ENCODE data around the gene CELA3A. TPM values are rescaled to one million over a fixed set of nuclear protein-coding genes. Genes with fewer than 3 reads are reported as not detected.

Gene CELA3A
- polyA plus RNA-seq, 1 donor (not counting 4 experiments of a cell fraction or from before 2014, with no cell fraction given), result not detected

GRCh38 chr1:22045604-22046228 lies 44.3 kb downstream of the CELA3A start:
- H2AFZ ChIP-seq (ENCODE audit: control insufficient read depth, low read length), result no peak overlapping the region
- H3K79me2 ChIP-seq (ENCODE audit: control insufficient read depth, insufficient read depth, low read length), result no peaks in the 10 kb centered on the region
- peaks cover 4% of the 10 kb centered on the region for H3K9me1 ChIP-seq (ENCODE audit: control insufficient read depth, extremely low read depth, insufficient read depth, low read length)
- FAIRE-seq, result no peak
- no peaks in the 10 kb centered on the region for H3K36me3 ChIP-seq (ENCODE audit: control insufficient read depth in 2 of 2, extremely low read depth in 1 of 2, insufficient read depth in 2 of 2, low read length in 2 of 2)
- H3K9ac ChIP-seq (ENCODE audit: control insufficient read depth, extremely low read depth, insufficient read depth, low read length), result no peak overlapping the region
- H3K4me1 ChIP-seq (ENCODE audit: control insufficient read depth, extremely low read depth, insufficient read depth, low read length), result peaks cover 52% of the 10 kb centered on the region
- peaks cover 2% of the 10 kb centered on the region for H3K9me3 ChIP-seq (ENCODE audit: control insufficient read depth, low read depth, low read length)
- dilution Hi-C loops (cut with MboI; ENCODE audit: extremely low pct_ligation_motif_present, low sequenced_read_pairs), result no loop called here
- peaks cover 2% of the 10 kb centered on the region for H4K20me1 ChIP-seq (ENCODE audit: control insufficient read depth, extremely low read depth, insufficient read depth, low read length)
- no peak overlapping the region for H3K4me2 ChIP-seq (ENCODE audit: control insufficient read depth, extremely low read depth, insufficient read depth, low read depth, low read length)
- peak overlapping the region; percentile 1 for H3K27ac ChIP-seq (ENCODE audit: control insufficient read depth, insufficient read depth, low read length)
- H3K4me3 ChIP-seq (ENCODE audit: control insufficient read depth in 2 of 3, extremely low read depth in 1 of 3, insufficient read depth in 2 of 3, low read depth in 1 of 3, low read length in 3 of 3), result no peak overlapping the region
- TF ChIP-seq CTCF (optimal IDR thresholded peaks at IDR 0.05 in 1 of 3, IDR thresholded peaks at IDR 0.05 in 1 of 3, conservative IDR thresholded peaks at IDR 0.05 in 1 of 3; ENCODE audit: extremely low read depth in 1 of 3, insufficient read depth in 2 of 3, low read length in 3 of 3), result no peak
- DNase-seq (ENCODE audit: low read depth, low spot score), result no peak
- H3K27me3 ChIP-seq (ENCODE audit: control insufficient read depth, extremely low read depth, insufficient read depth, low read length), result no peaks in the 10 kb centered on the region

GRCh38 chr1:22048351-22049192 lies 47.1 kb downstream of the CELA3A start:
- H3K9me3 ChIP-seq (ENCODE audit: control insufficient read depth, low read depth, low read length), result peaks cover 2% of the 10 kb centered on the region
- no peak overlapping the region for H2AFZ ChIP-seq (ENCODE audit: control insufficient read depth, low read length)
- H3K4me1 ChIP-seq (ENCODE audit: control insufficient read depth, extremely low read depth, insufficient read depth, low read length), result peaks cover 27% of the 10 kb centered on the region
- H3K9ac ChIP-seq (ENCODE audit: control insufficient read depth, extremely low read depth, insufficient read depth, low read length), result no peak overlapping the region
- no peaks in the 10 kb centered on the region for H3K27me3 ChIP-seq (ENCODE audit: control insufficient read depth, extremely low read depth, insufficient read depth, low read length)
- peaks cover 4% of the 10 kb centered on the region for H3K9me1 ChIP-seq (ENCODE audit: control insufficient read depth, extremely low read depth, insufficient read depth, low read length)
- no peak overlapping the region for H3K4me3 ChIP-seq (ENCODE audit: control insufficient read depth in 2 of 3, extremely low read depth in 1 of 3, insufficient read depth in 2 of 3, low read depth in 1 of 3, low read length in 3 of 3)
- DNase-seq (ENCODE audit: low read depth, low spot score), result no peak
- dilution Hi-C loops (cut with MboI; ENCODE audit: extremely low pct_ligation_motif_present, low sequenced_read_pairs), result no loop called here
- peaks cover 7% of the 10 kb centered on the region for H3K79me2 ChIP-seq (ENCODE audit: control insufficient read depth, insufficient read depth, low read length)
- H3K36me3 ChIP-seq (ENCODE audit: control insufficient read depth in 2 of 2, extremely low read depth in 1 of 2, insufficient read depth in 2 of 2, low read length in 2 of 2), result no peaks in the 10 kb centered on the region
- no peak overlapping the region for H3K27ac ChIP-seq (ENCODE audit: control insufficient read depth, insufficient read depth, low read length)
- peaks cover 5% of the 10 kb centered on the region for H4K20me1 ChIP-seq (ENCODE audit: control insufficient read depth, extremely low read depth, insufficient read depth, low read length)
- H3K4me2 ChIP-seq (ENCODE audit: control insufficient read depth, extremely low read depth, insufficient read depth, low read depth, low read length), result no peak overlapping the region
- no peak for FAIRE-seq
- TF ChIP-seq EZH2 (IDR thresholded peaks at IDR 0.05; ENCODE audit: low read length), result no peak
- TF ChIP-seq CTCF (optimal IDR thresholded peaks at IDR 0.05 in 1 of 3, IDR thresholded peaks at IDR 0.05 in 1 of 3, conservative IDR thresholded peaks at IDR 0.05 in 1 of 3; ENCODE audit: extremely low read depth in 1 of 3, insufficient read depth in 2 of 3, low read length in 3 of 3), result no peak

All from keratinocyte (primary cell).